DMS 273 (cell line): ENCODE measurements around the gene SERPINA7.
A peak's percentile ranks its signal among the peaks of the same experiment; 100 is the strongest.
"Not testable (repeated sequence)": the region's sequence is repeated elsewhere in the genome, so short reads cannot be mapped to it uniquely, and the experiment has no call there.

Experiments used
- DNase-seq: peaks from one replicate; lab custom pipeline; 2025; ENCODE audit not compliant: unreplicated experiment; lab: John Stamatoyannopoulos, UW

Gene SERPINA7, protein sequence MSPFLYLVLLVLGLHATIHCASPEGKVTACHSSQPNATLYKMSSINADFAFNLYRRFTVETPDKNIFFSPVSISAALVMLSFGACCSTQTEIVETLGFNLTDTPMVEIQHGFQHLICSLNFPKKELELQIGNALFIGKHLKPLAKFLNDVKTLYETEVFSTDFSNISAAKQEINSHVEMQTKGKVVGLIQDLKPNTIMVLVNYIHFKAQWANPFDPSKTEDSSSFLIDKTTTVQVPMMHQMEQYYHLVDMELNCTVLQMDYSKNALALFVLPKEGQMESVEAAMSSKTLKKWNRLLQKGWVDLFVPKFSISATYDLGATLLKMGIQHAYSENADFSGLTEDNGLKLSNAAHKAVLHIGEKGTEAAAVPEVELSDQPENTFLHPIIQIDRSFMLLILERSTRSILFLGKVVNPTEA

DNA sequence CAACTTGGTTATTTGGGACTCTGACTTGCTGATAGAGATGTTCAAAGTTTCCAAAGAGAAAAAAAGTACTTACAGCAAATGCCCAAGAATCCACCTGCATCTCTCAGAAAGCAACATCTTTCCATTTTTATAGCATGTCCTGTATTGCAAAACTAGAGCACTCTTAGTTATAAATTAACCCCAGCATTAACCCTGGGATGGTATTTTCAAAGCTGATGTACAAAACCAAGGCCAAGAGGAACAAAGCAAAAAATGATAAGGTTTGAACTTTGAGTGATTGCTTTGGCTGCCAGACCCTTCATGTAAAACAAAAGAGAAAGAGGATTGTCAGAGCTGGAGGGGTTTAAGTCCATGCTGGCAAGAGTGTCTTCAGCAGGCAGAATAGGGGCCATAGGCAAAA lies at the start of gene SERPINA7:
SERPINA7 (minus strand) TSS at position 103 of the 400 bp plus-strand sequence. CDS start 1,669 bp downstream, outside the sequence.
- DNase-seq, result no peak

DNA sequence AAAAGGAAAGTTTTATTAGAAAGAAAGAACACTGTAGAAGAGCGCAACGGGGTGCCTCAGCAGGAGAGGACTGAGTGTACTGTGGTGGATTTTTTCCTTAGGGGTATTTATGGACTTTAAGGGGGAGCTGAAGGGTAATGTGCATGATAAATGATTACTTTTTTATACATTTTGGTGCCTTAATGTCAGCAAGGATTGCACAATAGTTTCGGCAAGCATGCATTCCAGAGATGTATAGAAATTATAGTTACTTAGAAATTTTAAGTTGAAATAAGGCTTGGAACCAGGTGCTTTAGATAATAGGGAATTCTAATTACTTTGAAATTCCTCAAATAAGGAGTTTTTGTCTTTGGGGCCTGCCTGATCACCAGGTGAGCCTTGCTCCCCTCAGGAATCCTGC lies 30.5 kb upstream of the SERPINA7 start:
- no peak for DNase-seq

DNA sequence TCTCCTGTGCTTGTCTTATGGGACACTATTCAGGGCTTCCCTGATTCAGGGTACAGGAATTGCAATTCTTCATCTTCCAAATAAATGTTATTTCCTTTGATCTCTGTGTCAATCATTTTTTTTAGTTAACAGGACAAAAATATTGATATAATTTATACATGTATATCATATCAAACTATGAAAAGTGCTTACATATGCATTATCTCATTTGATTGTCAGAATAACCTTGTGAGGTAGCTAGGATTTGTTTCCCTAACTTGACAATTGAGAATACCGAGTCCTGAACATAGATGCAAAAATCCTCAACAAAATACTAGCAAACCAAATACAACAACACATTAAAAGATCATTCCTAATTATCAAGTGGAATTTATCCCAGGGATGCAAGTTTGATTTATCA lies 11.5 kb upstream of the SERPINA7 start:
- DNase-seq, result no peak

DNA sequence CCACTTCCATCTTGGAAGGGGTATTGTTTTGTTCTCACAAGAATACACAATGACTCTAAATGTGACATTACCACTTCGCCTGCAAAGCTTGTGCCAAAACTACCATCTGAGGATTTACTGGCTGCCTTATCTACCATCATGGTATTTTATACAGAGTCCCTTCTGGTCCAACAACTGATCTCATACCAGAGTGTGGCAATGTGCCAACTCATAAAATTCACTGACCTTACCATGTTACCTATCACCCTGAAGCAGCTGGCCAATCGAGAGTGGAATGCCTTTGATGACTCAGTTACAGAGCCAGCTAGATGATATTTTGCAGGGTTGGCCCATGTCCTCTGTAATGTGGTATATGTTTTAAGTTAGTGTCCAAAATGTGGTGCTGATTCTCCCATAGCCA lies 3.8 kb upstream of the SERPINA7 start:
- DNase-seq, result no peak

DNA sequence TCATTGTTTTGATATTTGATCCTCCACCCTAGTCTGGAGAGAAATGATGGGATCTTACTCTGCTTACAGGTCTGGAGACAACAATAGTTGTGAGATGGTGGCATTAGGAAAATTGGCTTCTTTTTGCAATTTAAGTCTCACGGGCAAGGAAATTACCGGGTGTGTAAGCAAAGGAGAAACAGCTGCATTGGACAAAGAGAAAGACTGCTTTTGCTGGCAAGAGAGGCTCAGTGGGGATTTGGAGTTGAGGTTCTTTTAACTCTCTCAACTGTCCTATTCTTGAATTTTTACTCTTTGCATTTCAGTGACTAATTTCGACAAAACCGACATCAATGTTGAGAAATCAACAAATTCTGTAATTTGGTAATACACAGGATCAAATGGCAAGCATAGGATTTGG lies 2.3 kb upstream of the SERPINA7 start:
- no peak for DNase-seq

DNA sequence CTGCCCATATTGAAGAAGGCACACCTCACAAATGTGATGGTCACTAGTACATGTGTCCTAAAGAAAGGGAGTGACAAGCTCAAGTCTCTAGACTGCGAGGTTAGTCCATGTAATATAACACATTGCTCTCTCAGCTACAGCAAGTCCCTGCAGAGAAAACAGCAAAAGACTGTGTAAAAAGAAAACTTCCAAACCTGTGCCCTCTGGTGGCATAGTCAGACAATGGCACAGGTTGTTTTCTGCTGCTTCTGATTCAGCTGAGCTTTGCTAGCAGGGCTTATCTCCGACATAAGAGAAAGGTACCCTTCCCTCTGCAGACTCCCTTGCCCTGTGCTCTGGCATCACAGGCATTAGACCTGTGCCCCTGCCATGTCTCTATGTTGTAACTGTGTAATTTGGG lies 1.4 kb upstream of the SERPINA7 start:
- DNase-seq, result peak; percentile 19

DNA sequence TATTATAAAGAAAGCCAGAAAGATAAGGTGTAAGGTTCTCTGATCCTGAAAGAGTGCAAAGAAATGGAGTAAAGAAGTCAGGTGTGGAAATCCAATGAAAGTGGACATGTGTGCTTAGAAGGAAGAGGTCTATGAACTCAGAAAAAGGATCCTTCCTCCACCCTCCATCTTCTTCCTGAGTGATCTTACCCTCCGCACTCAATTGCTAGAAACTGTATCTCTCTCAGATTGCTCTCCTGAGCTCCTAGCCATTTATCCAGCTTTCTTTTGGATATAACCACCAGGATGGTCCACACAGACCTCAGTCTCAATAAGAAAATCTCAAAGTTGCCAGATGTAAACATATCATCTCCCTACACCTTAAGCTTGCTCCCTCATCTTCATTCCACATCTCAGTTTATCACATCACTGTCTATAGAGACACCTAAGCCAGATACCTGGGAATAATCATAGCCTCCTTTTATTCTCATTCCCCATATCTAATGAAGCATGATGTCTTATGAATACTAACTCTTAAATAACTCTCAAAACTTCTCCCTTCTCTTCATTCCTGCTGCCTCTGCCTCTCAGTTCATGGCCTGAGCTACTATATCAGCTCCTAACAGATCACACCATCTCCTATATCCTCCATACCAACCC lies 573 bp downstream of the SERPINA7 start:
- DNase-seq, result no peak

DNA sequence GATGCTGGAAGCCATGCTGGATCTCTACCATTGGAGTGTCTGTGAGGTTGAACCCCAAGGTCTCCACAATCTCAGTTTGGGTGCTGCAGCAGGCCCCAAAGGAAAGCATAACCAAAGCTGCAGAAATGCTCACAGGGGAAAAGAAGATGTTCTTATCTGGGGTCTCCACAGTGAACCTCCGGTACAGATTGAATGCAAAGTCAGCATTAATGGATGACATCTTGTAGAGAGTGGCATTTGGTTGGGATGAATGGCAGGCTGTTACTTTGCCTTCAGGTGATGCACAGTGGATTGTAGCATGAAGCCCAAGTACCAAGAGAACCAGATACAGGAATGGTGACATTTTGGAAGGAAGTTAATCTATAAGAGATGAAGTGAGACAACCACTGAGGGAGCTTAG lies 1.8 kb downstream of the SERPINA7 start:
- DNase-seq, result no peak

DNA sequence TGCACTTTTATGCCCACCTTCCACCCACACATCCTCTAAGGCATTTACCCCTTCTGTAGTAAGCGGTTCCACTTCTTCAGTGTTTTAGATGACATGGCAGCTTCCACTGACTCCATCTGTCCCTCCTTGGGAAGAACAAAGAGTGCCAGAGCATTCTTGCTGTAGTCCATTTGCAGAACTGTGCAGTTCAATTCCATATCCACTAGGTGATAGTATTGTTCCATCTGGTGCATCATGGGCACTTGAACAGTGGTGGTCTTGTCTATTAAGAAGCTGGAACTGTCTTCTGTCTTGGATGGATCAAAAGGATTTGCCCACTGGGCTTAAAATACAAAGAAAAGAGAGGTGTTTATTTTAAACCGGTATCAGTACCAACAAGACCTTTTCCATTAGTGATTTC lies 3.5 kb downstream of the SERPINA7 start:
- peak; percentile 24 for DNase-seq

DNA sequence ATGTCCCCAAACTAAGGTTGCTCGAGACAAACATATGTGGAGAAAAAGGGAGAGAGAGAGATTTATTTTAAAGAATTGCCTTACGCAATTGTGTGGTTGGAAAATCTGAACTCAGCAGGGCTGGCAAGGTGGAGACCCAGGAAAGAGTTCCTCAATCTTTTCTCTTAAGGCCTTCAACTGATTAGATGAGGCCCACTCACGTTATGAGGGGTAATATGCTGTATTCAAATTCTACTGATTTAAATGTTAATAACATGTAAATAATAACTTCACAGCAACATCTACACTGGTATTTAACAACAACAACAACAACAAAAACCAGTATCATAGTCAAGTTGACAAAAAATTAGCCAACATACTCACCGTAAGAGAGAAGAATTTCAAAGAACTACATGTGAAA lies 14.6 kb downstream of the SERPINA7 start:
- DNase-seq, result no peak

DNA sequence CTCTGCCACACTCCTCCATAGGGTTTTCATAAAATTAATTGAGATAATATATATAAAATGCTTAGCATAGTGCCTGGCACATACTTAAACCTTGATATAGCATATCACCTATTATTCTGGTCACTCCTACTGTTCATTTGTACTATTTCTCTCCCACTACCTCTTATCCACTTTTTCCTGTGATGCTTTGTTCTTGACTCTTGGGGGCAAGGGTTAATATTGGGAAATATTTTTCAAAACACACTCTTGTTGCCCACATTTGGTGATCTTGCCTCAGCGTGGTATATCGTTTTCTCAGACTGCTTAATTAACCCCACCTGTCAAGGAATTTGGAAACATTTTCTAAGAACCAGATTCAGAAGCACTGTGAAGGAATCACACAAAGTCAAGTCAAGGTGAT lies 16.3 kb downstream of the SERPINA7 start:
- DNase-seq, result no peak

DNA sequence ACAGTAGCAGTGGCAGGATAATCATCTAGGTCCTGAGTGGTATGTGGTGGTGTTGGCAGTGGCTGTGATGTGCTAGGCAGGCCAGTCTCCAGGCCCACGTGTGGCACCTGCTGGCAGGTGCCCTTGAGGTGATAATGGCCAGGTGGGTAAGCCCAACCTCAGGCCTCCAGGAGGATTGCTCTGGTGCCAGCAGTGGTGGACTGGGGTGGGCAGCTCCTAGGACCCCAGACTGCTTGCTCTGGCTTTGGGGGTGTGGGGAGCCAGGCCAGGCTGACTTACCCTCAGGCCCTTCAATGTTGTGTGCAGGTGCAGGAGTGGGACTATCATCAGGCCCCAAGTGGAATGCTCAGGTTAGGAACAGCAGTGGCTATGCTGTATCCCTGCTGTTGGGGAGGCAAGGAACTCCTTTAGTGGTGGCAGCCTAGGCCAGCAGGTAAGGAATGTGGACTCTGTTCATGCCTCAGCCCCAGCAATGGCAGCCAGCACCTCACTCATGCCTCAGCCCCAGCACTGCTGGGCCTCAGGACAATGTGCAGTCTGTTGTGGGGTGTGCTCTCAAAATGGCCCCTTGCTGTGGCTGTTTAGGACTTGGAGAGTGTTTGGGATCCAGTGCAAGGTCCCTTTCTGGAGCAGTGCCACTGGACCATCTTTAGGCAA lies 24.3 kb downstream of the SERPINA7 start:
- no peak for DNase-seq

DNA sequence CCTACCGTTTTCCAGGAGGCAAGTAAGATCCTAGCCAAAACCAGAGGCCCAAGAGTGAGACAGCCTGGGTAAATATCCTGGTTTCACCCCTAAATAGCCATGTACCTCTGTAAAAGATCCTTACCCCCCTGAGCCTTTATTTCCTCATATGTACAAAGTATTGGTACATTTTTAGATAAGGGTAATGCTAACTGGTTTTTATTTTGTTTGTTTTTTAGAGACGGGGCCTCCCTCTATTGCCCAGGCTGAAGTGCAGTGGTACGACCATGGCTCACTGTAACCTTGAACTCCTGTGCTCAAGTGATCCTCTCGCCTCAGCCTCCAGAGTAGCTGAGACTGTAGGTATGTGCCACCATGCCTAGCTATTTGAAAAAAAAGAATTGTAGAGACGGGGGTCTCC lies 29.4 kb downstream of the SERPINA7 start:
- no peak for DNase-seq

DNA sequence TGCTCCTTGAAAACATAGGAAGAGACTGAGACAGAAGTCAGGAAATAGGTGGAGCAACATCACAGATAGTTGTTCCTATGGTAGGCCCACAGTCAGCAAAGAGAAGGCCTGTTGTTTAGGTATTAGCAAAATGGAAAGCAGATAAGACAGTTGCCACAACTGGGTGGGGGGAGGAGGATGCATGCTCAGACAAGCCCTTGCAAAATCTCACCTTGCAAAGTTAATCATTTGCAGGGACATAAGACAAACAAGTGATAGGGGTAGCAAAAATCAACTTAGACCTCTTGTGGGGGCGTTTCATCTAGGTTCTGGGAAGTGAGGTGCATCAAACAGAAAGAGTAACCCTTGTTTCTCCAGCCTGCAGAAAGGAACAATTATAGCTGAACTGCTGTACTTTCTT lies 30.7 kb downstream of the SERPINA7 start:
- DNase-seq, result no peak

DNA sequence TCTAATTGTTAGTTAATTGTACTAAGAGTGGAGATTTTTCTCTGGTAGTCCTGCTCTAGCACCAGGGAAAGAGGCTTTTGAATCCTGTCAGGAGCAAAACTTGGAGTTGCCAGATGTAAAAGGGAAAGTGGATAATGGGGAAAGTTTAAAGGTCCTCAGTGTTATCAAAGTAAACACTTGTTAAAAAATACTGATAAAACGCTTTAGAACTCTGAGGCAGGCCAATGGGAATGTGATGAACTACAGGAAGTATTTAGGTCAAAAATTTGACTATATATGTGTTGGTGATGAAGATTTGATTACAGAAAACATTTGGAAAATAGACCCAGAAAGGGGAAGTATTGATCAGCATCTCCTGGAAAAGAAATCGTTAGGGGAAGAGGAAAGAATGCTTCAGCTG lies 32.8 kb downstream of the SERPINA7 start:
- no peak for DNase-seq

DNA sequence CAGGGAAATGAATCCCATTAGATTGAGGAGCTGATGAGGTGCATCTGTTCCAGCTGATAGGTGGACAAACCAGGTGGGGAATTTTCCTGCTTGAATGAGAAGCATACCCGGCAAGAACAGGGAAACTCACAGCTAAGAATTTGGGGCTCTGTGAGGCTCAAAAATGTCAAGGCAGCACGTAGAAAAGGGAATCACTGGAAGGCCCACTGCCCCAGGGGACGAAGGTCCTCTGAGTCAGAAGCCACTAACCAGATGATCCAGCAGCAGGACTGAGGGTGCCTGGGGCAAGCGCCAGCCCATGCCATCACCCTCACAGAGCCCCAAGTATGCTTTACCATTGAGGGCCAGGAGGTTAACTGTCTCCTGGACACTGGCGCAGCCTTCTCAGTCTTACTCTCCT lies 37.9 kb downstream of the SERPINA7 start:
- not testable (repeated sequence) for DNase-seq

DNA sequence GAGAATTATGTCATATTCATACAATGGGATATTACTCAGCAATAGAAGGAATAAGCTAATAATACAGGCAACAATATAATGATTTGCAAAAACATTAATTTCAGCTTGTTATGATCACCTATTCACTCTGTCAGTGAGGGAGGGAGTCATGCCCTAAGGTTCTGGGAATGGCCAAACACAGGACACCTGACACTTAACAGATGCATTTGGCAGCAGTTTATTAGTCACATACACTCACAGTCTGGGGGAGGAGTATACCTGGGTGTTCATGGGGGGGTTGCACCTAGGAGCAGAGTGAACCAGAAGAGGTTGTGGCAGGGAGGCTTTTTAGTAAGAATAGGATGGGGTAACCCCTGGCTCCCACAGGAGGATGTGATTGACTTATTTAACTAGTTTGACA lies 38.3 kb downstream of the SERPINA7 start:
- DNase-seq, result no peak

DNA sequence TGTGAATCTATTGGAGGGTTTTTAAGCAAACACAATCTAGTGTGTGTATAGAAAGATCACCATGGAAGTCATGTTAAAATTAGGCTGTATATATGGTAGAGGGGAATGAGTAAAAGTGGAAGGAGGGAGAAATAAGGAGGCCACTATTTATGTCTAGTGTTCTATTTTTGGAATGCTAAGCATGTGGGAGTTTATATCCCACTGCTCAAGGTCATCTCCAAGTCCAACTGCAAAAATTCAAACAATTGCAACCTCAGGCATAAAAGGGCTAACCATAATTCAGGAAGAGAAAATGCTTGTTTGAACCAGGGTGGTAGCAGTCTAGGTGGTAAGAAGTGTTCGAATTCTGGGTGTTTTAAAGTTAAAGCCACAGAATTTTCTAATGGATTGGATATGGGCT lies 39.2 kb downstream of the SERPINA7 start:
- no peak for DNase-seq

DNA sequence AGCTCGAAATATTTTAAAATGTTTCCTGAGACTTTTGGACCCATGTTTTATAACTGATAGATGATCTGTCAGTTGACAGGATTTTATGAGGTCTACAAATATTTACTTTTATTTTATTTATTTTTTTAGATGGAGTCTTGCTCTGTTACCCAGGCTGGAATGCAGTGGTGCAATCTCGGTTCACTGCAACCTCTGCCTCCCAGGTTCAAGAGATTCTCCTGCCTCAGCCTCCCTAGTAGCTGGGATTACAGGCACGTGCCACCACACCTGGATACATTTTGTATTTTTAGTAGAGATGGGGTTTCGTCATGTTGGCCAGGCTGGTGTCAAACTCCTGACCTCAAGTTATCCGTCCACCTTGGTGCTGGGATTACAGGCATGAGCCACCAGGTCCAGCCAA lies 50.0 kb downstream of the SERPINA7 start:
- DNase-seq, result not testable (repeated sequence)
